Suppressor macrophage treated with lipopolysaccharide for 1 hour (primary cell): ENCODE results near the gene LARP4B.

ENCODE experiments used
- DNase-seq, 3 donors: peaks; one replicate each; pipeline ENCODE4 v3.0.0-alpha.2; 2020 to 2022

LARP4B gene

GRCh38 chr10:931326-932318, at the start of gene LARP4B:
TSS of gene LARP4B (minus strand) at chr10:931705. CDS start at chr10:885721, 45,984 bp downstream.
- peak; percentile 99 to 100 (median 99) for DNase-seq

- DNase-seq: peak in 2 of 3 donors; percentile 20 to 28
Measured at GRCh38 chr10:980468-981093, 49.1 kb upstream of the LARP4B start.

GRCh38 chr10:978826-979421, 47.4 kb upstream of the LARP4B start:
- no peak for DNase-seq

GRCh38 chr10:976316-976715, 44.8 kb upstream of the LARP4B start:
- DNase-seq: no peak

GRCh38 chr10:974785-975074, 43.2 kb upstream of the LARP4B start:
- no peak for DNase-seq

GRCh38 chr10:974038-974784, 42.7 kb upstream of the LARP4B start:
- DNase-seq: peak in 2 of 3 donors; percentile 20 to 57

- DNase-seq: no peak
Measured at GRCh38 chr10:972763-973162, 41.3 kb upstream of the LARP4B start.

GRCh38 chr10:971613-972012, 40.1 kb upstream of the LARP4B start:
- DNase-seq: no peak

GRCh38 chr10:971150-971542, 39.6 kb upstream of the LARP4B start:
- peak; percentile 69 to 76 (median 76) for DNase-seq

- no peak for DNase-seq
Measured at GRCh38 chr10:970311-971149, 39.0 kb upstream of the LARP4B start.

- no peak for DNase-seq
Measured at GRCh38 chr10:969473-970150, 38.1 kb upstream of the LARP4B start.

GRCh38 chr10:968546-969199, 37.2 kb upstream of the LARP4B start:
- DNase-seq: no peak

GRCh38 chr10:966466-967235, 35.1 kb upstream of the LARP4B start:
- no peak for DNase-seq

- no peak for DNase-seq
Measured at GRCh38 chr10:964988-965417, 33.5 kb upstream of the LARP4B start.

GRCh38 chr10:964321-964987, 32.9 kb upstream of the LARP4B start:
- DNase-seq: no peak

GRCh38 chr10:963655-964054, 32.1 kb upstream of the LARP4B start:
- DNase-seq: no peak

- DNase-seq: no peak
Measured at GRCh38 chr10:963186-963585, 31.7 kb upstream of the LARP4B start.

GRCh38 chr10:962342-962741, 30.8 kb upstream of the LARP4B start:
- DNase-seq: no peak

GRCh38 chr10:958856-959255, 27.4 kb upstream of the LARP4B start:
- DNase-seq: no peak

GRCh38 chr10:958106-958505, 26.6 kb upstream of the LARP4B start:
- DNase-seq: no peak
